HL-60 (cell line): Measurements from ENCODE around the gene EPHX1.
A peak's percentile ranks its signal among the peaks of the same experiment; 100 is the strongest.

ENCODE experiments used
- DNase-seq, 2 experiments: peaks; one replicate each; pipeline ENCODE4 v3.0.0-alpha.2; 2010 to 2020; ENCODE audit warnings: low read depth in 1 of 2, low spot score in 1 of 2
- H3K27ac ChIP-seq: fragments of 250-450 bp; sonication (Bioruptor Pico); replicated peaks from 2 replicates; pipeline ENCODE4 v1.5.1; 2020; ENCODE audit warnings: mild to moderate bottlenecking, moderate library complexity
- H3K27me3 ChIP-seq: fragments of 250-450 bp; sonication (Bioruptor Pico); 2 replicates; pipeline ENCODE4 v1.5.1; 2021; ENCODE audit warnings: mild to moderate bottlenecking, moderate library complexity; ENCODE audit not compliant: insufficient read depth, poor library complexity, severe bottlenecking
- H3K4me3 ChIP-seq: replicated peaks from 2 replicates; pipeline ENCODE4 v1.5.1; 2011; ENCODE audit warnings: mild to moderate bottlenecking, control low read depth, low read length; ENCODE audit not compliant: insufficient read depth
- CTCF ChIP-seq: IDR thresholded peaks from one replicate; pipeline ENCODE4 v1.5.1; 2011; ENCODE audit warnings: low read length, control low read depth, inconsistent platforms; ENCODE audit not compliant: insufficient read depth
- GABPA ChIP-seq: IDR thresholded peaks from 2 replicates; pipeline ENCODE4 v1.6.1; 2012; ENCODE audit warnings: low read depth
- POLR2AphosphoS5 ChIP-seq: IDR thresholded peaks from 2 replicates; pipeline ENCODE4 v1.6.1; 2012; ENCODE audit warnings: low read depth
- REST ChIP-seq: IDR thresholded peaks from 2 replicates; pipeline ENCODE4 v1.6.1; 2012; ENCODE audit warnings: low read depth; ENCODE audit not compliant: insufficient replicate concordance
- SPI1 ChIP-seq: IDR thresholded peaks from 2 replicates; pipeline ENCODE4 v1.6.1; 2012; ENCODE audit warnings: low read depth, mild to moderate bottlenecking, borderline replicate concordance

EPHX1 gene

GRCh38 chr1:225877580-225877979, 67.7 kb downstream of the EPHX1 start:
- TF ChIP-seq GABPA (no peak), POLR2AphosphoS5 (no peak), CTCF (peak; percentile 53)
- H3K27ac ChIP-seq, result no peak overlapping the region
- DNase-seq, result peak in 1 of 2 experiments; percentile 26
- H3K4me3 ChIP-seq, result no peak overlapping the region
- H3K27me3 ChIP-seq, result no peaks in the 10 kb centered on the region

GRCh38 chr1:225878282-225878681, 68.4 kb downstream of the EPHX1 start:
- Histone ChIP-seq H3K4me3 (no peak overlapping the region), H3K27me3 (no peaks in the 10 kb centered on the region), H3K27ac (no peak overlapping the region)
- TF ChIP-seq SPI1 (peak; percentile 30; the same call in 1 of the 2 replicates), POLR2AphosphoS5 (no peak), REST (no peak), GABPA (no peak)
- no peak for DNase-seq

GRCh38 chr1:225879521-225880221, 69.7 kb downstream of the EPHX1 start:
- H3K4me3 ChIP-seq, result no peak overlapping the region
- TF ChIP-seq SPI1 (peak; percentile 25; the same call in 1 of the 2 replicates), CTCF (no peak)
- no peaks in the 10 kb centered on the region for H3K27me3 ChIP-seq
- no peak overlapping the region for H3K27ac ChIP-seq
- peak in 1 of 2 experiments; percentile 46 for DNase-seq

GRCh38 chr1:225880222-225880588, 70.3 kb downstream of the EPHX1 start:
- TF ChIP-seq REST (peak; percentile 14), CTCF (no peak)
- Histone ChIP-seq H3K27ac (peak overlapping the region; percentile 73; the same call in 1 of the 2 replicates), H3K4me3 (no peak overlapping the region), H3K27me3 (no peaks in the 10 kb centered on the region)
- DNase-seq, result no peak
